Activated naive CD4-positive, alpha-beta T cell treated with anti-CD3 and anti-CD28 coated beads, Interleukin-2, amount 50 U/mL, for 24 hours (primary cell): Measurements from ENCODE around the gene LRRC3C.

ENCODE experiments used
- H3K27ac Mint-ChIP-seq: one replicate; pipeline ENCODE4 v1.8.0; 2021; ENCODE audit warnings: mild to moderate bottlenecking, mixed read lengths
- H3K27me3 Mint-ChIP-seq: one replicate; pipeline ENCODE4 v1.8.0; 2021; ENCODE audit warnings: mixed read lengths
- H3K36me3 Mint-ChIP-seq: one replicate; pipeline ENCODE4 v1.8.0; 2021; ENCODE audit warnings: mixed read lengths
- H3K4me1 Mint-ChIP-seq: one replicate; pipeline ENCODE4 v1.8.0; 2021; ENCODE audit warnings: mixed read lengths
- H3K4me3 Mint-ChIP-seq: one replicate; pipeline ENCODE4 v1.8.0; 2021; ENCODE audit warnings: mild to moderate bottlenecking, mixed read lengths
- H3K9me3 Mint-ChIP-seq: one replicate; pipeline ENCODE4 v1.8.0; 2021; ENCODE audit warnings: mixed read lengths

LRRC3C gene

DNA sequence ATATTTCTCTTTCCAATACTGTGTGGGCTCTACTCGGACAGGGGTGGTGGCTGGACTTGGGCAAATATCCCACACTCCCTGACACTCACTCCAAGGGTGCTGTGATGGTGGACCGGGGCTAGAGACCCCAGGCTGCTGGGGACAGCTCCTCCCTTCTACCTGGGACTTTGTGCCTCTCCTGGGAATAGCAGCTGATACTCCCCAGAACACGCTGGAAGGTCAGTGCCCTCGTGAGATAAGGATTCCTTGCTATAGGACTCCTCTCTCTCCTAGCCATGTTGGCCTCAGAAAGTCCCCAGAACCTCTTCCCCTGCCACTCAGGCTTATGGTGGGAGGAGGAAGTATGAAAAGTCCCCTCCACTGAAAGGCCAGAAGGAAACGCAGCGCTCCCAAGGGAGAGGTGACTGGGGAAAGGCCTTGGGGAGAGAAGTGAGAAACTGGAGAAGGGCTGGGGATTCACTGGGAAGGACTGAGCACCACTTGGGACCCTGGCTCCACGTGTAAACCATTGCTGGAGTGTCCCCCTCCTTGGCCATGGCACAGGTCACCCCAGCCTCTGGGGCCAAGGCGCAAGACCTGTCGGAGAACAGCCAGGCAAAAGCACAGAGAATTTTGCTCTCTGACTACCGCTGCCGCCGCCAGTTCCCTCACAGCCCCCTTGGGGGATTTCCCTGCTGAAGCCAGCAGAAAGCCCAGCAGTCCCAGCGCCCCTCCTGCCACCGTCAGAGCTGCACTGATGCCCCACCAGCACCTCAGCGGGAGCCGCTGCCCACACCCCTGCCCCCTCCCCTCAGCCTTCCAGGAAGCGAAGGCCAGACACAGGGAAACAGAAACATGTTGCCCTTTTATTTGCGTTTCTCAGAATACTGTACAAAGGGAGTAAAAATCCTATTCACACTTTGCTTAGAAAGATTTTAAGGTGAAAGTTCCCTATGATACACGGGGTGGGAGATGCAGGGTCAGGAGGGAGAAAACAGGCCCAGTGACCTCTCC lies 7.0 kb upstream of the LRRC3C start:
- Mint-ChIP-seq H3K27ac (peak overlapping the region; percentile 95), H3K9me3 (no peaks in the 10 kb centered on the region), H3K27me3 (no peaks in the 10 kb centered on the region), H3K4me3 (peak overlapping the region; percentile 67), H3K36me3 (peaks cover 9% of the 10 kb centered on the region), H3K4me1 (peaks cover 79% of the 10 kb centered on the region)

DNA sequence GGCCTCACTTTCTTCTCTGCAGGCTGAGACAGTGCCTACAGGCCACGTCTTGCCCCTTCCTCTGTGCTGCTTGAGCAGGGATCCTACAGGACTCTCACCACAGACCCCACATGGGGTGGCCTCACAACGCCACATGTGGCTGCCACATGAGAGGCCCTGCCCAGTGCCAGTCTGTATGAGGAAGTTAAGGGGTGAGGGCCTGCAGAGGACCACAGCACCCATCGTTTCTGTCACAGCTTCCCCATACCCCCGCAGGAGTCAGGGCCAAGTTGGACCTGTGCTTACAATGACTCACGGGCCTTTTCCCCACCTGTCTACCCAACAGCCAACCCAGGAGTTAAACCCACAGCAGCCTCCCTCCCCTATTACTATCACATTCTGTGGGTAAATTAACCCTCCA lies 6.2 kb upstream of the LRRC3C start:
- Mint-ChIP-seq H3K27me3 (no peaks in the 10 kb centered on the region), H3K4me3 (peak overlapping the region; percentile 67), H3K9me3 (no peaks in the 10 kb centered on the region)

DNA sequence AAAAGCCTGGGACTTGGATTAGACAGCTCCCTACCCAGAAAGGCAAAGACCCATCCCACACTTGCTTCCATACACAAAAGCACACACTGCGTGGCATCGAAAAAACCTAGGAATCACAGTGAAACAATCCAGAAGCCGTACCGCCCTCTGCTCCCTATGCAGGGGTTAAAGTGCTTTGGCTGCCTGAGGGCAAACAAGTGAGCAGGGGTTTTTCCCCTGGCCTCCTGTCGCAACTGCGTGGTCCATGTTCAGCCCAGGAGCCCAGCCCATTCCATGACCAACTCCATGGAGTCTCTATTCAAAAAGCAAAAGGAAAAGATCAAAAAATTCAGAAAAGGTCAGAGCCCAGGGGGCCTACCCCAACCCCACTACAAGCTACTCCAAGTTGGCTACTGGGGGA lies 5.5 kb upstream of the LRRC3C start:
- peaks cover 9% of the 10 kb centered on the region for H3K36me3 Mint-ChIP-seq
- H3K27ac Mint-ChIP-seq, result peak overlapping the region; percentile 95
- no peaks in the 10 kb centered on the region for H3K27me3 Mint-ChIP-seq
- peaks cover 85% of the 10 kb centered on the region for H3K4me1 Mint-ChIP-seq
- H3K4me3 Mint-ChIP-seq, result peak overlapping the region; percentile 67
- H3K9me3 Mint-ChIP-seq, result no peaks in the 10 kb centered on the region

More for the DNA sequence above, 6.2 kb upstream of the LRRC3C start:
- peaks cover 87% of the 10 kb centered on the region for H3K4me1 Mint-ChIP-seq
- H3K27ac Mint-ChIP-seq, result peak overlapping the region; percentile 95
- H3K36me3 Mint-ChIP-seq, result peaks cover 9% of the 10 kb centered on the region

DNA sequence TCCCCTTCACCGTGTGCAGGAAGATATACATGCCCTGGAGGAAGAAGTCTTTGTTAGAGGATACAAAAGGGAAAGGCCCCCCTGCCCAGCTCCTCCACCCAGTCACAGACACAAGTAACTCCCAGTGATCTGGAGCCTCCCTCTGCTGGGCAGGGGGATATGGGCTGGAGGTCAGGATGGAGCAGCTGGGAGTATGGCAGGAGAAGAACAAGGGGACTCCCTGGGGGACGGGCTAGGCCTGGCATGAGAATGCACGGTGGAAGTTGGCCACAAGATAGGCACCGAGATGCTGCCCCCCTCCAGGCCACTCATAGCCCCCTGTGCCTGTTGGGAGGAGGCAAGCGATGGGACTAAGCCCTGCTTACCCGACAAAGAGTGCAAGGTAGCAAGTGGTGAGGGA lies 4.3 kb upstream of the LRRC3C start:
- peak overlapping the region; percentile 57 for H3K4me3 Mint-ChIP-seq
- peak overlapping the region; percentile 94 for H3K27ac Mint-ChIP-seq
- H3K36me3 Mint-ChIP-seq, result peaks cover 7% of the 10 kb centered on the region
- no peaks in the 10 kb centered on the region for H3K9me3 Mint-ChIP-seq
- H3K27me3 Mint-ChIP-seq, result no peaks in the 10 kb centered on the region
- peaks cover 84% of the 10 kb centered on the region for H3K4me1 Mint-ChIP-seq

DNA sequence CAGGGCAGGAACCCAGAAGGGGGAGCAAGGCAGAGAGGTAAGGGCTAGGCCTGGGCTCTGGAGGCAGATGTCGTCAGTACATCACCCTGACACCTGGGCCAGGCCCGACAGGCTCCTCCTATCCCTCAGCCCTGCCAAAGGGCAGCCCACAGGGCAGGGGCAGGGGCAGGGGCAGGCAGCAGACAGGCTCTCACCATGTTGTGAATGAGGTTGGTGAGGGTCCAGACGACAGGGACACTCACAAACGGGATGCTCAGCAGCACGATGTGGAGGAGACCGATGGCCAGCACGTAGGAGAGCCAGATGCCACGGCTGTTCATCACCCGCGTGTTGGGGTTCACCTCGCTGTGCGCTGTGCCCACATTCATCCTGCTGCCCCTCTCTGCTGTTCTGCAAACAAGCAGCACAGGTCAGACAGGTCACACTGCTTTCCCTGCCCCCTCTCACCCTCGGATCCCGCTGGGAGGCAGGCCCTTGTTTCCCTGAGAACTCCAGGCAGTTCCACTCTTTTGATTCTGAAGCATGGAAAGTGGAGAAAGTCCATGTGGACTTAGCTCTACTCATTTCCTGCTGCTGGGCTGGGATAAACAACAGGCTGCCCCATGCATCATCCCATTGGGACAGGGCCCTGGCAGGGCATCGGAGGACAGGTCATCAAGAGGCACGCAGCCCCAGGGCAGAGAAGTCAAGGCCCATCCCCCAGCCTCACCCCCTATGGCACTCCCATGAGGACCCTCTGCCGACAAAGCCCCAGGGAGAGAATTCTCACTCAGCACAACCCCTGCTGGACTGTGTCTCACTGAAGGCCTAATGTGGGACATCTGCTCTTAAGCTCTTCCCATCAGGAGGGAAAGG lies 3.5 kb upstream of the LRRC3C start:
- Mint-ChIP-seq H3K4me3 (peak overlapping the region; percentile 94), H3K36me3 (peaks cover 5% of the 10 kb centered on the region)

DNA sequence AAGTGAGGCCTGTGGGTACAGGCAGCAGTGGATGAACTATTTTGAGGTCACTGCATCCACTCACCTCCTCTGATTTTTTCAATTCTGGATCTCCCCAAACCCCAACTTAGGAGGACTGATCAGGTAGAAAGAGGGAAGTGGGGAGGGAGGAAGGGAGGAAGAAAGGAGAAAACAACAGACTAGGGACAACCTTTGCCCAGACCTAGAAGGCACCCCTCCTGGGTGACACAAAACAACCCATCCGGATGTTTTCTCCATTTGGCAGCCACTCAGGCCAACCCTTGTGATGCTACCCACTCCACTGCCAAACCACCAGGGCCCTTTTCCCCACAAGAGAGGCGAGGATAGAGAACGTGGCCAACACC lies 2.9 kb upstream of the LRRC3C start:
- H3K27ac Mint-ChIP-seq, result peak overlapping the region; percentile 90
- H3K36me3 Mint-ChIP-seq, result peaks cover 5% of the 10 kb centered on the region
- H3K27me3 Mint-ChIP-seq, result no peaks in the 10 kb centered on the region
- no peaks in the 10 kb centered on the region for H3K9me3 Mint-ChIP-seq
- peaks cover 74% of the 10 kb centered on the region for H3K4me1 Mint-ChIP-seq
- H3K4me3 Mint-ChIP-seq, result peak overlapping the region; percentile 94

More for the DNA sequence above, 3.5 kb upstream of the LRRC3C start:
- Mint-ChIP-seq H3K4me1 (peaks cover 78% of the 10 kb centered on the region), H3K27me3 (no peaks in the 10 kb centered on the region), H3K9me3 (no peaks in the 10 kb centered on the region), H3K27ac (peak overlapping the region; percentile 94)

DNA sequence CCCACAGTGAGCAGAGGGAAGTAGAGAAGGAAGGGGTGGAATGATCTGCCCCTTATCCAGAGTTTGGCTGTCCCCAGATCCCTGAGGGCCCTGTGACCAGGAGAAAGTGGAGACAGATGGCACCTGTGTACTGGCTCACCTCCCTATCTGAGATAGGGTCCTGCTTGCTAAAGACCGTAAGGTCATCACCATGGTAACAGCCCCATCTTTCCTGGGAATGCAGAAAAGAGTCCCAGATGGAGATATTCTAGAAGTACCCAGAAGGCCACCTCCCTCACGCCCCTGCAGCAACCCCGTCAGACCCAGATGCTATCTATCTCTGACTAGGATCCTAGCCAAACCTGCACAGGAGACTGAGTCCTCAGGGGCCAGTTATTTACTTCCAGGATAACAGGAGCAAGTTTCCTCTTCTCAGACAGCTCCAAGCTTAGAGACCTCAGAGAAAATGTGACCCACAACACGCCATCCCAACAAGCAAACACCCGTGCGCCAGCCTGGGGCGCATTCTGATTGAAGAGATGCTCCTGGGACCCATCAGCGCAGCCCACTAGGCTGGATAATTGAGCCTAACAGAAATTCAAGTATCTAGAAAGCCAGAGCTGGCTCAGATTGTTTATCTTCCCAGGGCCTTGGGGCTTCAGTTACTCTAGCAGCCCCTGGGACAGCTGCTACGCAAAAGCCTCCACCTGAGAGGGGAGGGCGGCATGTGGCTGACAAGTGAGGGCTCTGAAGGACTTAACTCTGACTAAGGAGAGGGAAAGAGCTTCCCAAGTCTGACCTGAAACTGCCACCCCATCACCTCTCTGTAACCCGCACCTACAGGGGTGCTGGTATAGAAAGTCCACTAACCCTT lies 2.0 kb upstream of the LRRC3C start:
- H3K27ac Mint-ChIP-seq, result peak overlapping the region; percentile 90
- H3K27me3 Mint-ChIP-seq, result no peaks in the 10 kb centered on the region
- peaks cover 5% of the 10 kb centered on the region for H3K36me3 Mint-ChIP-seq

DNA sequence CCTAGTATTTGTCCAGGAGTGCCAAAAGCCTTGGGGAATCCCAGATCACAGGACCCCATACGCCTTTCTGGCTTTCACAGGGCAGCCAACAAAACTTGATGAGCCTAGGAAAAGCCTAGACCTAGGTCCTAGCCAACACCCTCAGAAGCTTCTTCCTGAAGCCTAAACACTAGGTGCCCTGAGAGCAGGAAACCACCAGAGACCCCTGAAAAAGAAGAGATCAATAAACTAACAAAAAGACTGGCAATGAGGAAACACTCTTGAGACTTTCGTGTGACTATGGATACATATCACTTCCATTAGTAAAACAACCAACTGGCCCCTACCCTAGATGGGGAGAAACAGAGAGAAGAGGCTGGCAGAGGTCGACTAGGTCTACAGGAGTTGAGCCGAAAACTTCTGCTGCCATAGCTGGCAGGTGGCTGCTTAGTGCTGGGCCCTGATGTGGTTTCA lies 1.4 kb upstream of the LRRC3C start:
- Mint-ChIP-seq H3K4me3 (peak overlapping the region; percentile 94), H3K4me1 (peaks cover 62% of the 10 kb centered on the region)

More for the DNA sequence above, 2.0 kb upstream of the LRRC3C start:
- Mint-ChIP-seq H3K4me1 (peaks cover 68% of the 10 kb centered on the region), H3K9me3 (no peaks in the 10 kb centered on the region), H3K4me3 (peak overlapping the region; percentile 94)

DNA sequence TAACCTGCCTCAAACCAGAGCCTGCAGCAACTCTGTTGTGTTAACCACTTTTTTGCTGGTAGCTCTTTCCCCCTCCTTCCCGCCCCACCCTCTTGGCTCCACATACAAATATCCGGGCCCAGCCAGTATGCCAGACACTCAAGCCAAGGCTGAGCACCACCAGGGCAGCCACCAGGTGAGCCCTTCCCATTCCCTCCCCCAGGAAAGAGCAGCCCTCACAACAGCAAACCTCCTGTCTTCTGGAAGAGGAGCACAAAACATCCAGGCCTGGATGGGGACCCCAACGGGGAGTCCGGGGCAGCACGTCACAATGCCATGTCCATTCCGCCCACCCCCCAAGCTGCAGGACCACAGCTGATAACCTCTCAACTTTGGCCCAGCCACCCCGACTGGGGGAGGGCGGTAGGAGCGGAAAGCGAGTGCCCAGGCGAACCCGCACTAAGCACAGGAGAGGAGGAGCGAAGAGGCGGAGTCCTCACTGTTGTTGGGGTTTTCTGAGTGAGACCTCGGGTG lies 888 bp upstream of the LRRC3C start:
- Mint-ChIP-seq H3K27me3 (no peaks in the 10 kb centered on the region), H3K4me1 (peaks cover 57% of the 10 kb centered on the region), H3K4me3 (peak overlapping the region; percentile 94), H3K27ac (peak overlapping the region; percentile 90), H3K9me3 (no peaks in the 10 kb centered on the region), H3K36me3 (peaks cover 5% of the 10 kb centered on the region)

More for the DNA sequence above, 1.4 kb upstream of the LRRC3C start:
- H3K36me3 Mint-ChIP-seq, result peaks cover 5% of the 10 kb centered on the region
- H3K27ac Mint-ChIP-seq, result peak overlapping the region; percentile 90
- H3K27me3 Mint-ChIP-seq, result no peaks in the 10 kb centered on the region
- H3K9me3 Mint-ChIP-seq, result no peaks in the 10 kb centered on the region

DNA sequence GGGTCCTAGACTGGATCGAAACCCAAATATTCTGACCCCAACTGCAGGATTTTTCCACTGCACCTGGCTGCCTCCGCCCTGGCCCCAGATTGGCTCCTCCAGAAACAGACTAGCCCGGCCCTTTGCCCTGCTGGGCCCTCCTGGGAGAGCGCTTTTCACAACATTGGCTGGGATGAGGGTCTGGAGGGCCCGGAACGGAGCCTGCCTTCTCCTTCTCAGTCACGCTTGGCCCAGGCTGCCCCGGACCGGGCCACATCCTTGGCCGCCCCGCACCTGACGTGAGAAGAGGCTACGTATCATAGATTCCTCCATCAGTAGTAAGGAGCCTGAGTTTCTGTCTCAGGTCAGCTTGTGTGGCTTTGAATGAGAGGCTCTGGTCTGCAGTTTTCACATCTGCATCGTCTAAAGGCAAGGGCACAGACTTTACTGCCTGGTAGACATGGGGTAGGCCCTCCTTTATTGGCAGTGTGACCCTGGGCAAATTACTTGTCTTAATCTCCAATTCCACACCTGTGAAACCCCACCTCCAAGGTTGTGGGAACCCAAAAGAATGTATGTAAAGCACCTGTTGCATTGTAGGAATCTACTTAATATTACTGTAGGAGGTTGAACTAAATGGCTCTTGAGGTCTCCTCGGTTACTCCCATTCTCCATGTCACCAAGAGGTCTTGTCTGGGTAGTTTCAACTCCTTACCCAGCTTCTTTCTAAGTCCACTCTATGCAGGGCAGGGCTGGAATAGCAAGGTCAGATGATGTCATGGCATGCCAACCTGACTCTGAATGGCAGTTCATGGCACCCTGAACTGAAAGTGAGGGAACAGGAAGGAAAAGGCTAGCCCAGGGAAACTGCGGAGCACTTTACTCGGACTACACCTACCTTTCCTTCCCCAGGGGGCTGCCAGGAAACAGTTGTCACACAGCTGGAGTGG lies 661 bp downstream of the LRRC3C start:
- Mint-ChIP-seq H3K9me3 (no peaks in the 10 kb centered on the region), H3K4me1 (peaks cover 41% of the 10 kb centered on the region)

DNA sequence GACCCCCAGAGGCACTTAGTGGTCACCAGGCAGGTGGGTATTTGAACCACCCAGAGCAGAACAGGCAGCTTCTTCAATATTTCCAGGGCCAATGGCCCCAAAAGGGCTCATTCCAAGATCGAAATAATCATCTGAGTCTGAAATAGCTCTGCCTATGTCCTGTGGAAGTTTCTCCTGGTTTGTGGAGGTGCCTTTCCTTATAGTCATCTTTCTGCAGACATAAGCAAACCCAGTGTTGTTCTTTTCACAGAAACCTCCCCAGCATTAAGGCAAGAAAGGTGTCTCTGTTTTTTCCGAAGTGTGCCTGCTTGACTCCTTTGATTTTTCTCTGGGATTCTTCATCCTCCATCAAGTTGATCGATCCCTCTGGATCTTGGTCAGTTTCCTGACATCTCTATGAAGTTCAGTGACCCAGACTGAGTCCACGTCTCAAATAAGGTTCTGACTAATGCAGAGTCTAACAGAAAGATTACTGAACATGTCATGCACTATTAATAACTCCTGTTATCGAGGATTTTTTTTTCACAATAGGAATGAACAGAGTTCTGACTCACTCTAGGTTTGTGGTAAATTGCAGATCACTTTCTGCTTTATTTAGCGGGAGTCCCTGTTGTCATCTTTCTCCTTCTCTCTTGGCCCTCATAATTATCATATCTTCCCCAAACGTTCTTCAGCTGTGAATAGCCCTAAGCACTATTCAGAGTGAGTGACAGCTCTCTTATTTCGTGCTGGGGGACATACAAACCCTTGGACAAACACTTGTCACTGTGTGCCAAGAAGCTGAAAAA lies 1.5 kb downstream of the LRRC3C start:
- Mint-ChIP-seq H3K36me3 (peaks cover 1% of the 10 kb centered on the region), H3K4me3 (peak overlapping the region; percentile 31), H3K27me3 (no peaks in the 10 kb centered on the region), H3K4me1 (peaks cover 35% of the 10 kb centered on the region), H3K9me3 (no peaks in the 10 kb centered on the region), H3K27ac (no peak overlapping the region)

More for the DNA sequence above, 661 bp downstream of the LRRC3C start:
- H3K4me3 Mint-ChIP-seq, result peak overlapping the region; percentile 94
- peak overlapping the region; percentile 90 for H3K27ac Mint-ChIP-seq
- H3K27me3 Mint-ChIP-seq, result no peaks in the 10 kb centered on the region
- H3K36me3 Mint-ChIP-seq, result peaks cover 2% of the 10 kb centered on the region

DNA sequence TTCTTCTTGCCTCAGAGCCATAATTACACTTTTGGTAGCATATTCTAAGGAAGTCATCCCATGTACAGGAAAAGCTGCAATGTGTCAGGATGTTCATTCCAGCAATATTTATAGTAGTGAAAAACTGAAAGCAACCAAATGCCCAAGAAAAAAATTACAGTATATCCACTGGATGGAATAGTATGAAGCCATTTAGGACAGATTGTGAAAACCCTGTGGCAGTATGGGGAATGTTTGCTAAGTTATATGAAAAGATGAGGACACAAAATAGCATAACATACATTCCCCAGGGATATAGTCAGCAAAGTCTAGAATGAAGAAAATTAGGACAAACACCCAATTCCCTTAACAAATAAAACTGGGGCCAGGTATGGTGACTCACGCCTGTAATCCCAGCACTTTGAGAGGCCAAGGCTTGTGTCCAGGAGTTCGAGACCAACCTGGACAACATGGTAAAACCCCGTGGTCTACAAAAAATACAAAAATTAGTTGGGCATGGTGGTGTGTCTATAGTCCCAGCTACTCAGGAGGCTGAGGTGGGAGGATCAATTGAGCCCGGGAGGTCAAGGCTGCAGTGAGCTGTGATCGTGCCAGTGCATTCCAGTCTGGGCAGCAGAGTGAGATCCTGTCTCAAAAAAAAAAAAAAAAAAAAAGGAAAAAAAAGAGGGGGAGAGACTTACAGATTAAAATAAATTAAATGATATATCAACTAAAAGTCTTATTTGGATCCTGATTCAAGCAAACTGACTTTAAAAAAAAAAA lies 2.3 kb downstream of the LRRC3C start:
- no peaks in the 10 kb centered on the region for H3K9me3 Mint-ChIP-seq
- no peak overlapping the region for H3K4me3 Mint-ChIP-seq
- H3K27me3 Mint-ChIP-seq, result no peaks in the 10 kb centered on the region
- peaks cover 1% of the 10 kb centered on the region for H3K36me3 Mint-ChIP-seq
- H3K27ac Mint-ChIP-seq, result no peak overlapping the region
- peaks cover 27% of the 10 kb centered on the region for H3K4me1 Mint-ChIP-seq

DNA sequence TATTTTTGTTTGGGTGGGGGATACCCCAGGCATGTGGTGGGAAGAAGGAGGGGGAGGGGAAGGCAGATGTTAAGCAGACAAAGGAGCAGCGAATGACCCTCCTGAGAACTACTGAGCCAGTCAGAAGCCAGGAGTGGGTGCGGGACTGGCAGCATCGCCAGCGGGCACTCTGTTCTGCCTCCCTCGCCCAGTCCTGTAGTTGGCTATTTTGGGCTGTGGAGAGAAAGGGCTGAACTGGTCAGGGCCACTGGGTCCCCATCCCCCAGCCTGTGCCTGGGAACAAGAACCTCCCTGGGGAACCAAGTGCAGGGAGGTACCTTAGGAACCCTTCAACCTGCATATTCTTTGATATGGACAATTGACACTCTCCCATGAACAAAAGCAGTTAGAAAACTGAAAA lies 6.4 kb downstream of the LRRC3C start:
- Mint-ChIP-seq H3K9me3 (no peaks in the 10 kb centered on the region), H3K4me3 (no peak overlapping the region), H3K36me3 (peaks cover 1% of the 10 kb centered on the region), H3K4me1 (no peaks in the 10 kb centered on the region), H3K27ac (no peak overlapping the region), H3K27me3 (no peaks in the 10 kb centered on the region)
